ENCODE results near the gene PHACTR3.

- TF ChIP-seq POLR2A (IDR thresholded peaks at IDR 0.05) = no peak
- peak; percentile 14 to 62 (median 59) for TF ChIP-seq CTCF (IDR thresholded peaks at IDR 0.05)
Measured at GRCh38 chr20:59560588-59561227, 43.6 kb upstream of the PHACTR3 start.

All from right lobe of liver (tissue), 4 donors.